Trophoblast cell (in vitro differentiated cells and primary cell): ENCODE results near the gene HIVEP3.
A peak's percentile ranks its signal among the peaks of the same experiment; 100 is the strongest.

Source experiments
- DNase-seq, 2 donors: peaks; one replicate each; pipeline ENCODE4 v3.0.0-alpha.2; 2016
- H2AFZ ChIP-seq: 2 replicates; pipeline ENCODE4 v1.6.1; 2013; ENCODE audit warnings: low read length, moderate library complexity, mild to moderate bottlenecking; ENCODE audit not compliant: insufficient read depth, poor library complexity
- H2AK5ac ChIP-seq: 2 replicates; pipeline ENCODE4 v1.6.1; 2013; ENCODE audit warnings: mild to moderate bottlenecking, low read length
- H2BK120ac ChIP-seq: 2 replicates; pipeline ENCODE4 v1.6.1; 2013; ENCODE audit warnings: low read length, mild to moderate bottlenecking, moderate library complexity; ENCODE audit not compliant: insufficient read depth, poor library complexity
- H2BK12ac ChIP-seq: 2 replicates; pipeline ENCODE4 v1.6.1; 2013; ENCODE audit warnings: mild to moderate bottlenecking, low read length, moderate library complexity
- H2BK5ac ChIP-seq: 2 replicates; pipeline ENCODE4 v1.6.1; 2013; ENCODE audit warnings: low read length, low read depth, moderate library complexity, mild to moderate bottlenecking; ENCODE audit not compliant: poor library complexity
- H3K14ac ChIP-seq: 2 replicates; pipeline ENCODE4 v1.6.1; 2013; ENCODE audit warnings: mild to moderate bottlenecking, low read length
- H3K18ac ChIP-seq: 2 replicates; pipeline ENCODE4 v1.6.1; 2013; ENCODE audit warnings: mild to moderate bottlenecking, low read length
- H3K23ac ChIP-seq: 2 replicates; pipeline ENCODE4 v1.6.1; 2013; ENCODE audit warnings: low read length
- H3K27ac ChIP-seq: 2 replicates; pipeline ENCODE4 v1.5.1; 2013; ENCODE audit warnings: low read depth, mild to moderate bottlenecking, inconsistent platforms, low read length, moderate library complexity
- H3K27me3 ChIP-seq: 2 replicates; pipeline ENCODE4 v1.6.1; 2013; ENCODE audit warnings: inconsistent platforms, mild to moderate bottlenecking, low read length, moderate library complexity; ENCODE audit not compliant: insufficient read depth
- H3K36me3 ChIP-seq, 2 experiments: 1 replicate in 1 of 2; 2 replicates in 1 of 2; pipeline ENCODE4 v1.6.1; 2013; ENCODE audit warnings: low read length in 2 of 2, mild to moderate bottlenecking in 2 of 2, moderate library complexity in 1 of 2; ENCODE audit not compliant: insufficient read depth in 2 of 2, control insufficient read depth in 1 of 2
- H3K4ac ChIP-seq: 2 replicates; pipeline ENCODE4 v1.6.1; 2013; ENCODE audit warnings: low read depth, mild to moderate bottlenecking, low read length, moderate library complexity
- H3K4me1 ChIP-seq, 2 experiments: 1 replicate in 1 of 2; 2 replicates in 1 of 2; pipeline ENCODE4 v1.6.1; 2013; ENCODE audit warnings: low read length in 2 of 2, mild to moderate bottlenecking in 2 of 2, moderate library complexity in 1 of 2; ENCODE audit not compliant: insufficient read depth in 2 of 2, control insufficient read depth in 1 of 2
- H3K4me2 ChIP-seq: 2 replicates; pipeline ENCODE4 v1.6.1; 2013; ENCODE audit warnings: inconsistent platforms, mild to moderate bottlenecking, low read length, moderate library complexity
- H3K4me3 ChIP-seq: 2 replicates; pipeline ENCODE4 v1.5.1; 2013; ENCODE audit warnings: mild to moderate bottlenecking, low read depth, low read length, inconsistent platforms
- H3K79me1 ChIP-seq: one replicate; pipeline ENCODE4 v1.6.1; 2013; ENCODE audit warnings: low read length
- H3K79me2 ChIP-seq: 2 replicates; pipeline ENCODE4 v1.6.1; 2013; ENCODE audit warnings: low read length, mild to moderate bottlenecking; ENCODE audit not compliant: control insufficient read depth, insufficient read depth, poor library complexity
- H3K9ac ChIP-seq: 2 replicates; pipeline ENCODE4 v1.6.1; 2013; ENCODE audit warnings: mild to moderate bottlenecking, low read length
- H3K9me3 ChIP-seq: 2 replicates; pipeline ENCODE4 v1.6.1; 2013; ENCODE audit warnings: low read depth, mild to moderate bottlenecking, control low read depth, inconsistent platforms, low read length; ENCODE audit not compliant: insufficient read depth
- H4K12ac ChIP-seq: 2 replicates; pipeline ENCODE4 v1.6.1; 2013; ENCODE audit warnings: low read depth, mild to moderate bottlenecking, low read length, moderate library complexity
- H4K8ac ChIP-seq: 2 replicates; pipeline ENCODE4 v1.6.1; 2013; ENCODE audit warnings: low read depth, mild to moderate bottlenecking, low read length, moderate library complexity
- H4K91ac ChIP-seq: one replicate; pipeline ENCODE4 v1.6.1; 2013; ENCODE audit warnings: low read depth, mild to moderate bottlenecking, low read length, moderate library complexity
- WGBS: extraction: QIAGEN DNeasy Blood & Tissue Kit; methylation state at CpG from one replicate; pipeline ENCODE4 v1.1.7; 2013; ENCODE audit warnings: missing lambda C conversion rate; ENCODE audit not compliant: insufficient read length, insufficient coverage; ENCODE audit errors: extremely low coverage; 5-methylcytosine and 5-hydroxymethylcytosine counted together

HIVEP3 gene

DNA sequence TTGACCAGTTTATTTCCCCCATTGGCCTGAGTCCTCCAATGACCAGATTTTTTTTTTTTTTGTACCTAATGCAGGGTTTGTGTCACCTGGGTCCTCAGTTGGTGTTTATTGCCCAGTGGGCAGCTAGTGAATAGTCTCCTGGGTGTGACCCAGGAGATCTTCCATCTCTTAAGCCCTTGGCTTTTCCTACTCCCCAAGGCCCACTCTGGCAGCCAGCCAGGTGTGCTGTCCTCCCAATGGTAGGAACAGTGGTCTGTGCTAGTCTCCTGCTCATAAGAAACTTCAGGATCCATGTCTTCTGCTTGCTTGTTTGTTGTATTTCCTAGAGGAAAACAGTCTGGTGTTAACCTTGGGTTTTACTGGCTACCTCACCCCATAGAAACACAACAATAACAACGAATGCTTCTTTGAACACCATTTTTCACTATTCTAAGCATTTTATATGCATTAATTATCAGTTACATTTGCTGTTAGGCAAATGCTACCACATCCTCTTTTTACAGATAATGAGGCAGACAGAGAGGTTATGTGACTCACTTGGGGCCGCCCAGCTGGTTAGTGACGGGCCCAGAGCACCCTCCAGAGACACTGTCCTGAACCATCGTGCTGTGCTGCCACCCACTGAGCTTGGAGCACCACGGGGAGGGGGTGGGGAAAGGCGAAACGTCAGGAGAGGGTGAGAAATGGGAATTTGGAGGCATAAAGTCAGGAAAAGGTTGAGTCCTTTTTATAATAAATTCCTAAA is 107.5 kb downstream of the HIVEP3 start:
- Histone ChIP-seq H3K9me3 (no peaks in the 10 kb centered on the region), H3K4ac (no peak overlapping the region), H3K79me2 (no peaks in the 10 kb centered on the region), H3K23ac (no peak overlapping the region), H4K8ac (no peak overlapping the region), H2BK12ac (peak overlapping the region; percentile 68), H2AFZ (no peak overlapping the region), H3K4me2 (no peak overlapping the region), H3K4me1 (peaks cover 0 to 9% of the 10 kb centered on the region in 2 experiments), H3K36me3 (no peaks in the 10 kb centered on the region), H3K9ac (no peak overlapping the region), H3K4me3 (no peak overlapping the region), H4K12ac (no peak overlapping the region), H4K91ac (no peak overlapping the region), H3K14ac (no peak overlapping the region), H2BK5ac (no peak overlapping the region), H3K27me3 (no peaks in the 10 kb centered on the region), H2AK5ac (no peak overlapping the region), H3K27ac (no peak overlapping the region), H3K79me1 (peaks cover 3% of the 10 kb centered on the region), H2BK120ac (no peak overlapping the region), H3K18ac (no peak overlapping the region)
- WGBS: no CpG with 5 or more reads among the region's 7 CpGs
- DNase-seq: peak in 1 of 2 donors; percentile 14

DNA sequence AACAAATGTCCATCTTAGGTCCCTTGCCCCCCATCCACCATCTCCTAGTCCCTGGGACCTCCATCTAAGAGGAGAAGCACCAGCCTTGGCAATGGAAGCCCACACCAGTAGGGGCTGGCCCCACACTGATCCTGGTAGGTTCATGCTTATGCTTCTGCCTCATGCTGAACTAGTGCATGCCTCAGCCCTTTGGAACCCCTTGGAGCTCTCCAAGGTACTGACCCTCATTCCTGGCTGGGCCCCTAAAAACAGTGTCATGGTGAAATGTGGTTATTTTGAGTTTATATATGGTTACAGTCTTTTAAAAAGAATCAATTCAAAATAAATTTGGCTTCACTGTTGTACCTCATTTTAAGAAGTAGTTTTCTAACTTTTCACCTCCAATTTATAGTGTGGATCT is 108.3 kb downstream of the HIVEP3 start:
- no peak for DNase-seq
- H2AFZ ChIP-seq: no peak overlapping the region
- no peak overlapping the region for H2BK12ac ChIP-seq
- H3K9me3 ChIP-seq: no peaks in the 10 kb centered on the region
- peaks cover 0 to 9% of the 10 kb centered on the region in 2 experiments for H3K4me1 ChIP-seq
- no peak overlapping the region for H3K14ac ChIP-seq
- no peak overlapping the region for H3K9ac ChIP-seq
- no peak overlapping the region for H3K27ac ChIP-seq
- peaks cover 3% of the 10 kb centered on the region for H3K79me1 ChIP-seq
- no peak overlapping the region for H2BK120ac ChIP-seq
- H3K4me2 ChIP-seq: no peak overlapping the region
- H3K36me3 ChIP-seq: no peaks in the 10 kb centered on the region
- H2AK5ac ChIP-seq: no peak overlapping the region
- no peak overlapping the region for H3K18ac ChIP-seq
- no peak overlapping the region for H4K8ac ChIP-seq
- no peak overlapping the region for H3K4me3 ChIP-seq
- H2BK5ac ChIP-seq: no peak overlapping the region
- no peak overlapping the region for H3K4ac ChIP-seq
- H3K23ac ChIP-seq: no peak overlapping the region
- no peak overlapping the region for H4K12ac ChIP-seq
- H3K79me2 ChIP-seq: no peaks in the 10 kb centered on the region
- H3K27me3 ChIP-seq: no peaks in the 10 kb centered on the region
- H4K91ac ChIP-seq: no peak overlapping the region

DNA sequence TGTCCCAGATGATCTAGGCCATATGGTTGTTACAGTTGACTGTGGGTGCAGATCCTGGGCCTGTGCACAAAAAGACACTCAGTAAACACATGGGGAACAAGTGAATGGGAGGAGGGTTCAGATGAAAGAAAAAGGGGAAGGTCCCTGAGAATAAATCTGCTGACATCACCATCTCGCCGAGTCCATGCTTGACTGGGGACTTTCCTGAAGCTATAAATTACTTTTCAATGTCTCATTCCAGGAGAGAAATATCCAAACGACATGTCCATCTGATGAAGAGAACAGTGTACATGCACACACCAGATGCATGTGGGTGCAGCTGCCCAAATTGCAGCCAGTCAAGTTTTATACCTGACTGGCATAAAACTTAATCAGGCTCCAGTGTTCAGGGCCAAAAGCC is 109.0 kb downstream of the HIVEP3 start:
- Histone ChIP-seq H3K18ac (no peak overlapping the region), H3K36me3 (no peaks in the 10 kb centered on the region), H3K27ac (no peak overlapping the region), H2AFZ (no peak overlapping the region), H3K4me2 (no peak overlapping the region), H3K9me3 (no peaks in the 10 kb centered on the region), H4K91ac (no peak overlapping the region), H3K4ac (no peak overlapping the region), H3K4me1 (peaks cover 0 to 9% of the 10 kb centered on the region in 2 experiments), H3K79me1 (peaks cover 3% of the 10 kb centered on the region), H3K9ac (no peak overlapping the region), H2BK120ac (no peak overlapping the region), H3K79me2 (no peaks in the 10 kb centered on the region), H3K14ac (no peak overlapping the region), H3K4me3 (no peak overlapping the region), H4K12ac (no peak overlapping the region), H2BK5ac (no peak overlapping the region), H3K23ac (no peak overlapping the region), H2AK5ac (no peak overlapping the region), H2BK12ac (no peak overlapping the region), H4K8ac (no peak overlapping the region), H3K27me3 (no peaks in the 10 kb centered on the region)
- WGBS: no CpG with 5 or more reads among the region's 3 CpGs
- DNase-seq: no peak

DNA sequence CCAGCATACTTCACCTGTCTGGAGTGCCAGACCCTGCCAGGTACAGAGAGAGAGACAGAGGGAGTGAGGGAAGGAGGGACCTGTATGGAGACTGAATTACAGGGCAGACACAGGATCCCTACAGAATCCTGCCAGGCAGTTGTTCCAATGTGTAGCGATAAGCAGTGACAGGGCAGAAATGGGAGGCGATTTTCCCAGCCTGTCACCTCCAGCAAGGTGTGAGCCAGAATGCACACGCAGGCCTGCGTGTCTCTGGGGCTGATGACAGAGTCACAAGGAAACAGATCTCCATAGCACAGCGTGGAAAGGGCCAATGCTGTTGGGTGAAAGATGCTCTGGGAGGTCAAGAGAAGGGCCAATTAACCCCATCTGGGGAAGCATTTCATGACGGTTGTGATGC is 111.3 kb downstream of the HIVEP3 start:
- H2AFZ ChIP-seq: no peak overlapping the region
- H2AK5ac ChIP-seq: no peak overlapping the region
- H3K14ac ChIP-seq: no peak overlapping the region
- no peak overlapping the region for H3K4me3 ChIP-seq
- H3K27me3 ChIP-seq: no peaks in the 10 kb centered on the region
- H3K79me2 ChIP-seq: no peaks in the 10 kb centered on the region
- no peak overlapping the region for H2BK120ac ChIP-seq
- H3K4me2 ChIP-seq: no peak overlapping the region
- no peak overlapping the region for H2BK12ac ChIP-seq
- peaks cover 2% of the 10 kb centered on the region for H3K9me3 ChIP-seq
- H3K4ac ChIP-seq: no peak overlapping the region
- no peak overlapping the region for H4K8ac ChIP-seq
- H3K27ac ChIP-seq: no peak overlapping the region
- no peaks in the 10 kb centered on the region for H3K36me3 ChIP-seq
- WGBS: no CpG with 5 or more reads among the region's 6 CpGs
- H3K4me1 ChIP-seq: peaks cover 0 to 2% of the 10 kb centered on the region in 2 experiments
- no peak overlapping the region for H3K9ac ChIP-seq
- H4K91ac ChIP-seq: no peak overlapping the region
- H3K18ac ChIP-seq: no peak overlapping the region
- H4K12ac ChIP-seq: no peak overlapping the region
- no peak overlapping the region for H3K23ac ChIP-seq
- H2BK5ac ChIP-seq: no peak overlapping the region
- no peaks in the 10 kb centered on the region for H3K79me1 ChIP-seq
- no peak for DNase-seq
